ENCODE measurements around the gene C10orf90. TPM values are rescaled to one million over a fixed set of nuclear protein-coding genes. Genes with fewer than 3 reads are reported as not detected.

Gene C10orf90
- total RNA-seq, 1 donor from 2014 or later = not detected

- H3K27ac Mint-ChIP-seq = peak overlapping the region; percentile 11
- H3K4me3 ChIP-seq = no peak overlapping the region
- peaks cover 28% of the 10 kb centered on the region for H3K4me1 Mint-ChIP-seq
- H3K36me3 ChIP-seq = no peaks in the 10 kb centered on the region
- no peaks in the 10 kb centered on the region for H3F3A ChIP-seq (ENCODE audit: low read depth)
- H3K27ac ChIP-seq = peak overlapping the region; percentile 22
- no peak for TF ChIP-seq CTCF (IDR thresholded peaks at IDR 0.05)
- TF ChIP-seq EZH2 (IDR thresholded peaks at IDR 0.05) = no peak
- no peak for TF ChIP-seq EZH2phosphoT487 (IDR thresholded peaks at IDR 0.05)
- no peaks in the 10 kb centered on the region for H3K79me2 ChIP-seq (ENCODE audit: low read depth)
- H4K20me1 ChIP-seq (ENCODE audit: low read depth) = no peaks in the 10 kb centered on the region
- H3K27me3 Mint-ChIP-seq (ENCODE audit: insufficient read depth, low read depth) = no peaks in the 10 kb centered on the region
- H3K9me3 ChIP-seq (ENCODE audit: low read depth) = no peaks in the 10 kb centered on the region
- peaks cover 2% of the 10 kb centered on the region for H3K9me3 Mint-ChIP-seq
- no peak overlapping the region for H3K9ac ChIP-seq
- H2AFZ ChIP-seq (replicated peaks) = peak overlapping the region; percentile 5
- H3K4me2 ChIP-seq = peak overlapping the region; percentile 33
- DNase-seq (ENCODE audit: low spot score) = peak; percentile 38
- no peak overlapping the region for H3K4me3 Mint-ChIP-seq
- H3K4me1 ChIP-seq = peaks cover 18% of the 10 kb centered on the region
- H3K27me3 ChIP-seq = no peaks in the 10 kb centered on the region
- no peaks in the 10 kb centered on the region for H3K36me3 Mint-ChIP-seq
These were observed 85.1 kb downstream of the C10orf90 start for GRCh38 chr10:126585249-126586017.

GRCh38 chr10:126584836-126585235 is 85.7 kb downstream of the C10orf90 start:
- H3K27ac ChIP-seq = no peak overlapping the region
- H3F3A ChIP-seq (ENCODE audit: low read depth) = no peaks in the 10 kb centered on the region
- TF ChIP-seq EZH2 (IDR thresholded peaks at IDR 0.05) = no peak
- no peak for TF ChIP-seq EZH2phosphoT487 (IDR thresholded peaks at IDR 0.05)
- no peak for TF ChIP-seq CTCF (IDR thresholded peaks at IDR 0.05)
- no peak overlapping the region for H3K4me3 Mint-ChIP-seq
- peaks cover 18% of the 10 kb centered on the region for H3K4me1 ChIP-seq
- no peaks in the 10 kb centered on the region for H3K9me3 ChIP-seq (ENCODE audit: low read depth)
- no peak overlapping the region for H2AFZ ChIP-seq (replicated peaks)
- peak overlapping the region; percentile 24 for H3K4me2 ChIP-seq
- no peak for DNase-seq (ENCODE audit: low spot score)
- no peaks in the 10 kb centered on the region for H3K36me3 ChIP-seq
- H3K27ac Mint-ChIP-seq = peak overlapping the region; percentile 11
- no peak overlapping the region for H3K9ac ChIP-seq
- H3K4me1 Mint-ChIP-seq = peaks cover 28% of the 10 kb centered on the region
- H3K36me3 Mint-ChIP-seq = no peaks in the 10 kb centered on the region
- no peaks in the 10 kb centered on the region for H4K20me1 ChIP-seq (ENCODE audit: low read depth)
- H3K9me3 Mint-ChIP-seq = peaks cover 2% of the 10 kb centered on the region
- H3K27me3 Mint-ChIP-seq (ENCODE audit: insufficient read depth, low read depth) = peaks cover 3% of the 10 kb centered on the region
- H3K4me3 ChIP-seq = no peak overlapping the region
- no peaks in the 10 kb centered on the region for H3K79me2 ChIP-seq (ENCODE audit: low read depth)
- H3K27me3 ChIP-seq = no peaks in the 10 kb centered on the region

GRCh38 chr10:126583552-126584200 is 86.8 kb downstream of the C10orf90 start:
- H3K9me3 Mint-ChIP-seq = peaks cover 2% of the 10 kb centered on the region
- peaks cover 3% of the 10 kb centered on the region for H3K27me3 Mint-ChIP-seq (ENCODE audit: insufficient read depth, low read depth)
- H3K36me3 ChIP-seq = no peaks in the 10 kb centered on the region

More at GRCh38 chr10:126583552-126584200, 86.8 kb downstream of the C10orf90 start:
- Mint-ChIP-seq H3K4me1 (peaks cover 28% of the 10 kb centered on the region), H3K27ac (no peak overlapping the region), H3K4me3 (no peak overlapping the region), H3K36me3 (no peaks in the 10 kb centered on the region)
- H3K27ac ChIP-seq = no peak overlapping the region
- no peak overlapping the region for H3K4me3 ChIP-seq
- no peaks in the 10 kb centered on the region for H3K79me2 ChIP-seq (ENCODE audit: low read depth)
- no peaks in the 10 kb centered on the region for H3F3A ChIP-seq (ENCODE audit: low read depth)
- peaks cover 18% of the 10 kb centered on the region for H3K4me1 ChIP-seq
- H3K27me3 ChIP-seq = no peaks in the 10 kb centered on the region
- no peak overlapping the region for H2AFZ ChIP-seq (replicated peaks)
- TF ChIP-seq EZH2phosphoT487 (IDR thresholded peaks at IDR 0.05) (no peak), EZH2 (IDR thresholded peaks at IDR 0.05) (no peak), CTCF (IDR thresholded peaks at IDR 0.05) (no peak)
- DNase-seq (ENCODE audit: low spot score) = no peak
- H3K9ac ChIP-seq = no peak overlapping the region
- H4K20me1 ChIP-seq (ENCODE audit: low read depth) = no peaks in the 10 kb centered on the region
- no peaks in the 10 kb centered on the region for H3K9me3 ChIP-seq (ENCODE audit: low read depth)
- no peak overlapping the region for H3K4me2 ChIP-seq

Data from neural progenitor cell (in vitro differentiated cells).